NCI-H128 (cell line): ENCODE measurements around the gene ATG9A.

Source experiments
- DNase-seq: peaks from one replicate; lab custom pipeline; 2025; ENCODE audit not compliant: unreplicated experiment; lab: John Stamatoyannopoulos, UW

The ATG9A gene

GRCh38 chr2:219252900-219253752 lies 23.7 kb upstream of the ATG9A start, which contains the start of gene TUBA4B:
Gene TUBA4B, plus strand, starts transcription at chr2:219253243. Its CDS starts 165 bp downstream, at chr2:219253408.
- DNase-seq: no peak

- no peak for DNase-seq
Observed at GRCh38 chr2:219252570-219252899, 23.1 kb upstream of the ATG9A start.

GRCh38 chr2:219252084-219252483 lies 22.6 kb upstream of the ATG9A start:
- no peak for DNase-seq

- no peak for DNase-seq
Observed at GRCh38 chr2:219251656-219252055, 22.2 kb upstream of the ATG9A start.

GRCh38 chr2:219250049-219250781 lies 20.8 kb upstream of the ATG9A start:
- no peak for DNase-seq

- DNase-seq: no peak
Observed at GRCh38 chr2:219249203-219249980, 20.0 kb upstream of the ATG9A start.

- DNase-seq: no peak
Observed at GRCh38 chr2:219248845-219249202, 19.4 kb upstream of the ATG9A start.

- no peak for DNase-seq
Observed at GRCh38 chr2:219247678-219248642, 18.5 kb upstream of the ATG9A start.

- DNase-seq: no peak
Observed at GRCh38 chr2:219246559-219246958, 17.1 kb upstream of the ATG9A start.

- no peak for DNase-seq
Observed at GRCh38 chr2:219245899-219246230, 16.4 kb upstream of the ATG9A start.

- peak; percentile 43 for DNase-seq
Observed at GRCh38 chr2:219245148-219245898, 15.9 kb upstream of the ATG9A start, which contains the start of the genes GLB1L and STK16. Gene GLB1L, minus strand, starts transcription at chr2:219245444. Its CDS starts 1,871 bp downstream, at chr2:219243573. Gene STK16, plus strand, starts transcription at chr2:219245479. Its CDS starts 521 bp downstream, at chr2:219246000.

- no peak for DNase-seq
Observed at GRCh38 chr2:219244789-219245147, 15.3 kb upstream of the ATG9A start.

- DNase-seq: no peak
Observed at GRCh38 chr2:219243291-219243761, 13.9 kb upstream of the ATG9A start.

GRCh38 chr2:219234331-219234730 lies 4.9 kb upstream of the ATG9A start:
- DNase-seq: no peak

- DNase-seq: no peak
Observed at GRCh38 chr2:219230059-219230540, 664 bp upstream of the ATG9A start.

- no peak for DNase-seq
Observed at GRCh38 chr2:219228911-219229304, 528 bp downstream of the ATG9A start.

- no peak for DNase-seq
Observed at GRCh38 chr2:219228041-219228910, 1.2 kb downstream of the ATG9A start.

GRCh38 chr2:219225350-219225749 lies 4.1 kb downstream of the ATG9A start:
- DNase-seq: no peak
